GM18505 (cell line): ENCODE results near the gene IGSF21.

Experiments used
- ATAC-seq: cut with Tn5 transposase; IDR thresholded peaks from one replicate; pipeline ENCODE4 v1.9.1; 2021; ENCODE audit not compliant: unreplicated experiment
- POLR2A ChIP-seq: IDR thresholded peaks from 4 replicates; pipeline ENCODE4 v1.6.1; 2011; ENCODE audit warnings: borderline replicate concordance; ENCODE audit not compliant: insufficient read depth, insufficient read length; ENCODE audit errors: extremely low read depth

Gene IGSF21

DNA sequence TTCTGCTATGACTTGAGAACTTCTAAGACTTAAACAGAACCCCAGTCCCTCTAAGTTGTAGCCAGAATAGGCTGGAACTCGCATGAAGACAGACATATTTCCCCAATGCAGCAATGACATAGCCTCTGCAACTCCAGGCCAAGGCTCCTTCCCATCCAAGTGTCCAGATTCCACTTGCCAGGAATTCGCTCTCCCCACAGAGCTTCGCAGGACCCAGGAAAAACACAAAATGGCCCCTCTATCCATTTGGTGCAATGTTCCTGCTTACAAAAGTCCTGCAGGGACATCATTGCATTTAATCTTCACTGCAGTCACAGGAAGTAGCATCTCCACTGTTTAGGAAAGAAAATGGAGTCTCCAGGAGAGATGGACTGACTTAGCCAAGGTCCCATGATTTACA, 225.6 kb downstream of the IGSF21 start:
- no peak for ATAC-seq
- no peak for TF ChIP-seq POLR2A

DNA sequence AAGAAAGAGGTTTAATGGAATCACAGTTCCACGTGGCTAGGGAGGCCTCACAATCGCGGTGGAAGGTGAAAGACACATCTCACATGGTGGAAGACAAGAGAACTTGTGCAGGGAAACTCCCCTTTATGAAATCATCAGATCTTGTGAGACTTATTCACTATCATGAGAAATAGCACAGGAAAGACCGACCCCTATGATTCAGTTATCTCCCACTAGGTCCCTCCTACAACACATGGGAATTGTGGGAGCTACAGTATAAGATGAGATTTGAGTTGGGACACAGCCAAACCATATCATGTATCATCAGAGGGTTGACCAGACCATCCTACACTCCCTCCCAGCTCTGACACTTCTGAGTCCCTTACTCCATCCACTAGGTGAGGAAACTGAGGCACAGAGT, 229.2 kb downstream of the IGSF21 start:
- TF ChIP-seq POLR2A, result no peak
- ATAC-seq, result no peak

DNA sequence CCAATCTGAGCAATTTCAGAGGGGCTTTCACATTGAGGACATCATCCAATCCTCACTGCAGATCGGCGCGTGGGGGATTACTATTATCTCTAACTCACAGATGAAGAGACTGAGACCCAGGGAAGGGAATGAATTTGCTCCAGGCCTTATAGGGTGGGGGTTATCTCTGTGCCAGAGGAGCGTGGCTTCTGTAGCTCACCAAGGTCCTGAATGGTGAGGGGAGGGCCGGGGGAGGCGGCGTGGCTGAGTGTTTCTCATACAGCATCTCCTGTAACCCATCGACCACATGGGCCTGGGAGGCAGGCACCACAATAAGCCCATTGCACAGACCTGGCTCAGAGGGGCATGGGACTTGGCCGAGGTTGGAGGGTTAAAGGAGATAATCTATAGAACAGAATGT, 230.2 kb downstream of the IGSF21 start:
- TF ChIP-seq POLR2A, result no peak
- ATAC-seq, result no peak

DNA sequence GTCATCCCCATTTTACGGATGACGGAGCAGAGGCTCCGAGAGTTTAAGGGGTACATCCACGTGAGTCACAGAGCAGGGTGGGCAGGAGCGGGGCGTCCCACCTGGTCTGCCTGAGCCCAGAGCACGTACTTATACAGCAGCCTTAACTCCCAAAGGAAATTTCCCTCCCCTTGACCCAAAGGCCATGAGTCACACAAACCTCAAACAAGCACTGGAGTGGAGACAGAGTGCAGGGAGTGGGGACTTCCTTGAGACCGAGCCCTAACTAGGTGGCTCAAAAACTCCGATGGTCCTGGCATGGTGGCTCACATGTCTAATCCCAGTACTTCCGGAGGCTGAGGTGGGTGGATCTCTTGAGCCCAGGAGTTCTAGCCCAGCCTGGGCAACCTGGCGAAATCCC, 231.6 kb downstream of the IGSF21 start:
- no peak for TF ChIP-seq POLR2A
- ATAC-seq, result no peak

DNA sequence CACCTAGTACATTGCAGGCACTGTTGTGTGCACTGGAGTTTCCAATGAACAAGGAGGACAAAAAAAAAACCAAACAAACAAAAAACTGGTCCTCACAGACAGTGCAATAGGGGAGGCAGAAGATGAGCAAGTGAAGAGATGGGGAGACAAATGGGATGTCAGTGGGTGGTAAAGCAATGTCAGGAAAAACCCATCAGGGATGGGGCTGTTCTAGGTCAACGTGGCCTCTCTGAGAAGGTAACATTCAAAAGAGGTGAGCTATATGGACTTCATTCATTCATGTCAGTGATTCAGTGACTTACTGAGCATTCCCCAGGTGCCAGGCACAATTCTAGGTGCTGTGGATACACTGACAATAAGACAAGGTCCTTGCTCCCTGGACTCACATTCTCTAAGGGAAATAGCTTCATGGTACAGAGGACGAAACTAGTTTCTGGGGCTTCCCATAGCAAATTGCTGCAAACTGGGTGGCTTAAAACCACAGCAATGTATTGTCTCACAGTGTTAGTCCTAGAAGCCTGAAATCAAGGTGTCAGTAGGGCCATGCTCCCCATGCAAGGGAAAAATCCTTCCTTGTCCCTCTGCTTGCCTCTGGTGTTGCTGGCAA, 232.7 kb downstream of the IGSF21 start:
- ATAC-seq, result no peak
- TF ChIP-seq POLR2A, result no peak

DNA sequence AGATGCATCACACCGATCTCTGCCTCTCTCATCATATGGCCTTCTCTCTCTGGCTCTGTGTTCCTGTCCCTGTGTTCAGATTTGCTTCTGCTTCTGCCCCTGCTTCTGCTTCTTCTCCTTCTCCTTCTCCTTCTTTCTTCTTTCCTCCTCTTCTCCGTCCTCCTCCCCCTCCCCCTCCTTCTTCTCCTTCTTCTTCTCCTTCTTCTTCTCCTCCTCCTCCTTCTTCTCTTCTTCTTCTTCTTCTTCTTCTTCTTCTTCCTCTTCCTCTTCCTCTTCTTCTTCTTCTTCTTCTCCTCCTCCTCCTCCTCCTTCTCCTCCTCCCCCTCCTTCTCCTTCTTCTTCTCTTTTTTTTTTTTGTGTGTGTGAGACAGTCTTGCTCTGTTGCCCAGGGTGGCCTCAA, 233.2 kb downstream of the IGSF21 start:
- no peak for TF ChIP-seq POLR2A
- no peak for ATAC-seq

GRCh38 chr1:18341291-18342069, 233.9 kb downstream of the IGSF21 start:
- TF ChIP-seq POLR2A, result no peak
- no peak for ATAC-seq

DNA sequence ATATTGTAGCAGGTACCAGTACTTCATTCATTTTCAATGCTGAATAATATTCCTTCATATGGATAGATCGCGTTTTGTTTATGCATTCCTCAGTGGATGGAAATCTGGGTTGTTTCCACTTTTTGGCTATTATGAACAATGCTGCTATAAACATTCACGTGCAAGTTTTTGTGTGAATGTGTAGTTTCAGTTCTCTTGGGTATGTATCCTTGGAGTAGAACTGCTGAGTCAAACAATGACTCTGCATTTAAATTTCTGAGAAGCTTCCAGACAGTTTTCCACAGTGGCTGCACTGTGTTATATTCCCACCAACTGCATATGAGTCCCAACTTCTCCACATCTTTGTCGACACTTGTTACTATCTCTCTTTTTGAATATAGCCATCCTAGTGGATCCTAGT, 235.1 kb downstream of the IGSF21 start:
- TF ChIP-seq POLR2A, result no peak
- ATAC-seq, result no peak

DNA sequence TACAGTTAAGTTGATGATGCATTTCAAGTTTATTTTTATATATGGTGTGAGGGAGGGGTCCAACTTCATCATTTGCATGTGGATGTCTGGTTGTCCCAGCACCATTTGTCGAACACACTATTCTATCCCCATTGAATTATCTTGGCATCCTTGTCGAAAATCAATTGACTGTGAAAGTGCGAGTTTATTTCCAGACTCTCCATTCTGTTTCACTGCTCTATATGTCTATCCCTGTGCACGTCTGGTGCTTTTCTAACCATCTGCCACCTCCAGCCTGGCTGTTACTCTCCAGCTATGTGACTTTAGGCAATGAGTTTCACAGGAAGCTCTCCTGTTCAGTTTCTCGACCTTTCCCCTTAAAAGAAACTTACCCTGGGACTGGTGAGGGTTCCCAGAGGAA, 236.0 kb downstream of the IGSF21 start:
- TF ChIP-seq POLR2A, result no peak
- ATAC-seq, result no peak

- no peak for TF ChIP-seq POLR2A
- no peak for ATAC-seq
Observed at GRCh38 chr1:18344755-18345154, 237.2 kb downstream of the IGSF21 start.

- ATAC-seq, result no peak
- no peak for TF ChIP-seq POLR2A
Observed at GRCh38 chr1:18347559-18347958, 240.0 kb downstream of the IGSF21 start.

- ATAC-seq, result no peak
- no peak for TF ChIP-seq POLR2A
Observed at GRCh38 chr1:18348354-18348753, 240.8 kb downstream of the IGSF21 start.

DNA sequence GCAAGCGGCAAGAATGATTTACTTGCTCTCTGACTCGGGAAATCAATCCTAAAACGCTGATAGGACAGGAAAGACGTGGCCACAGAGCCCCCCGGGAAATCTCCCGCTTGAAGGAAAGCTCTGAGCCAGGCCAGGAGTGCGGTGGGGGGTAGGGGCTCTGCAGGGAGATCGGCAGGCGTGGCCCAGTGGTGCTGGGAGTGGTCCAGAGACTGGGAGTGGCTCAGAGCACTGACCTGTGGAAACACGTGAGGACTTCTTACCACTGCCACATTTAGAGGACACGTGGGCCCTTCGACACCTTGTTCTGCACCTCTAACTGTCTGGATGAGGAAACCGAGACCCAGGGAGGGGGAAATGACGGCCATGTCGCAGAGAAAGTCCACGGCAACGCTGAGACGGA, 243.1 kb downstream of the IGSF21 start:
- ATAC-seq, result no peak
- TF ChIP-seq POLR2A, result no peak

DNA sequence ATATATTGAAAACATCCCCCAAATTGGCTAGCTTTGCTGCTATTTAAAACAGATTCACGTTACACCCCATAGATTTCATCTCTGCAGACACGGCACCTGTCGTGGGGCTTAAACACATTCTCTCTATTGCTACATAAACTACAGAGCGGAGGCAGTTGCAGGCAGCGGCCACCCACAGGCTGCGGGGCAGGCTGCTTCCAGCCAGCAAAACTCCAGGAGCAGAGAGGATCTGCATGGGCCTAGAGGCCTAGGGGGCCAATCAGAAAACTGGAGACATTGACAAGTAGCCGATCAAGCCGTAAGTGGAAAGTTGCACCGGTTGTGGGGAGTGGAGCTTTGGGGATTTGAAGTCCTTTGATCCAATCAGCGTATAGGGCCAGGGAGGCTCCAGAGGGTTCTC, 244.1 kb downstream of the IGSF21 start:
- no peak for TF ChIP-seq POLR2A
- ATAC-seq, result no peak
